ENCODE results near the gene GPC3.

GPC3 gene

GRCh38 chrX:133958997-133959688 is 26.3 kb downstream of the GPC3 start:
- in situ Hi-C loops (cut with HindIII; ENCODE audit: low sequenced_read_pairs), result no loop called here
- TF ChIP-seq CTCF (IDR thresholded peaks at IDR 0.05; ENCODE audit: low read depth, low read length), result no peak
- no peak overlapping the region for H3K4me3 ChIP-seq (ENCODE audit: low read depth, low read length)
- DNase-seq (ENCODE audit: low read depth, low spot score), result no peak

GRCh38 chrX:133956570-133957340 is 28.6 kb downstream of the GPC3 start:
- no peak for TF ChIP-seq CTCF (IDR thresholded peaks at IDR 0.05; ENCODE audit: low read depth, low read length)
- H3K4me3 ChIP-seq (ENCODE audit: low read depth, low read length), result no peak overlapping the region
- in situ Hi-C loops (cut with HindIII; ENCODE audit: low sequenced_read_pairs), result no loop called here
- no peak for DNase-seq (ENCODE audit: low read depth, low spot score)

- in situ Hi-C loops (cut with HindIII; ENCODE audit: low sequenced_read_pairs), result no loop called here
- DNase-seq (ENCODE audit: low read depth, low spot score), result no peak
- H3K4me3 ChIP-seq (ENCODE audit: low read depth, low read length), result no peak overlapping the region
- no peak for TF ChIP-seq CTCF (IDR thresholded peaks at IDR 0.05; ENCODE audit: low read depth, low read length)
Observed at GRCh38 chrX:133953785-133954355, 31.5 kb downstream of the GPC3 start.

- no peak overlapping the region for H3K4me3 ChIP-seq (ENCODE audit: low read depth, low read length)
- DNase-seq (ENCODE audit: low read depth, low spot score), result no peak
- in situ Hi-C loops (cut with HindIII; ENCODE audit: low sequenced_read_pairs), result no loop called here
- TF ChIP-seq CTCF (IDR thresholded peaks at IDR 0.05; ENCODE audit: low read depth, low read length), result no peak
Observed at GRCh38 chrX:133953078-133953477, 32.3 kb downstream of the GPC3 start.

GRCh38 chrX:133951098-133951497 is 34.3 kb downstream of the GPC3 start:
- no peak for TF ChIP-seq CTCF (IDR thresholded peaks at IDR 0.05; ENCODE audit: low read depth, low read length)
- no peak overlapping the region for H3K4me3 ChIP-seq (ENCODE audit: low read depth, low read length)
- in situ Hi-C loops (cut with HindIII; ENCODE audit: low sequenced_read_pairs), result no loop called here
- no peak for DNase-seq (ENCODE audit: low read depth, low spot score)

GRCh38 chrX:133950214-133950613 is 35.2 kb downstream of the GPC3 start:
- TF ChIP-seq CTCF (IDR thresholded peaks at IDR 0.05; ENCODE audit: low read depth, low read length), result no peak
- no peak for DNase-seq (ENCODE audit: low read depth, low spot score)
- in situ Hi-C loops (cut with HindIII; ENCODE audit: low sequenced_read_pairs), result no loop called here

More at GRCh38 chrX:133950214-133950613, 35.2 kb downstream of the GPC3 start:
- H3K4me3 ChIP-seq (ENCODE audit: low read depth, low read length), result no peak overlapping the region

Data from astrocyte of the spinal cord (primary cell).